Measurements from ENCODE around the gene SLCO2A1.

The SLCO2A1 gene

GRCh38 chr3:133998691-133999241 is 31.0 kb downstream of the SLCO2A1 start:
- H3K36me3 ChIP-seq (ENCODE audit: control insufficient read depth in 4 of 4, insufficient read depth in 4 of 4, low read length in 3 of 4) = no peaks in the 10 kb centered on the region
- CTCF ChIA-PET = no interaction called here
- peaks cover 0 to 6% (median 0%) of the 10 kb centered on the region in 4 experiments for H3K4me1 ChIP-seq (ENCODE audit: control extremely low read depth in 1 of 4, control insufficient read depth in 4 of 4, insufficient read depth in 4 of 4, low read length in 3 of 4)
- no peak overlapping the region for H3K27ac ChIP-seq (ENCODE audit: insufficient read depth in 1 of 2, low read depth in 1 of 2, low read length in 2 of 2, poor library complexity in 1 of 2, severe bottlenecking in 2 of 2)
- H3K4me3 ChIP-seq (ENCODE audit: control insufficient read depth in 1 of 7, extremely low read depth in 1 of 7, insufficient read depth in 4 of 7, low read depth in 2 of 7, low read length in 6 of 7) = no peak overlapping the region
- DNase-seq = no peak
- POLR2A ChIA-PET = no interaction called here
- peaks cover 0 to 2% (median 0%) of the 10 kb centered on the region in 5 experiments for H3K27me3 ChIP-seq (replicated peaks in 2 of 5; ENCODE audit: control insufficient read depth in 4 of 5, insufficient read depth in 5 of 5, low read length in 4 of 5)
- H3K9me3 ChIP-seq (ENCODE audit: control extremely low read depth in 1 of 5, control insufficient read depth in 4 of 5, insufficient read depth in 2 of 5, low read depth in 1 of 5, low read length in 4 of 5) = peaks cover 0 to 2% (median 0%) of the 10 kb centered on the region in 5 experiments
- WGBS (ENCODE audit: insufficient coverage) = 82% methylated on average over 8 of the region's 9 CpGs

- Histone ChIP-seq H3K27ac (ENCODE audit: insufficient read depth in 1 of 2, low read depth in 1 of 2, low read length in 2 of 2, poor library complexity in 1 of 2, severe bottlenecking in 2 of 2) (no peak overlapping the region), H3K36me3 (ENCODE audit: control insufficient read depth in 4 of 4, insufficient read depth in 4 of 4, low read length in 3 of 4) (no peaks in the 10 kb centered on the region), H3K4me3 (ENCODE audit: control insufficient read depth in 1 of 7, extremely low read depth in 1 of 7, insufficient read depth in 4 of 7, low read depth in 2 of 7, low read length in 6 of 7) (no peak overlapping the region), H3K27me3 (replicated peaks in 2 of 5; ENCODE audit: control insufficient read depth in 4 of 5, insufficient read depth in 5 of 5, low read length in 4 of 5) (peaks cover 0 to 2% (median 0%) of the 10 kb centered on the region in 5 experiments), H3K9me3 (ENCODE audit: control extremely low read depth in 1 of 5, control insufficient read depth in 4 of 5, insufficient read depth in 2 of 5, low read depth in 1 of 5, low read length in 4 of 5) (peaks cover 0 to 2% (median 0%) of the 10 kb centered on the region in 5 experiments), H3K4me1 (ENCODE audit: control extremely low read depth in 1 of 4, control insufficient read depth in 4 of 4, insufficient read depth in 4 of 4, low read length in 3 of 4) (peaks cover 0 to 6% (median under 1%) of the 10 kb centered on the region in 4 experiments)
- ChIA-PET CTCF (no interaction called here), POLR2A (no interaction called here)
- 83% methylated on average over 8 of the region's 9 CpGs for WGBS (ENCODE audit: insufficient coverage)
- DNase-seq = no peak
These were observed 31.7 kb downstream of the SLCO2A1 start for GRCh38 chr3:133997871-133998635.

- Histone ChIP-seq H3K4me3 (ENCODE audit: control insufficient read depth in 1 of 7, extremely low read depth in 1 of 7, insufficient read depth in 4 of 7, low read depth in 2 of 7, low read length in 6 of 7) (no peak overlapping the region), H3K27ac (ENCODE audit: insufficient read depth in 1 of 2, low read depth in 1 of 2, low read length in 2 of 2, poor library complexity in 1 of 2, severe bottlenecking in 2 of 2) (no peak overlapping the region), H3K36me3 (ENCODE audit: control insufficient read depth in 4 of 4, insufficient read depth in 4 of 4, low read length in 3 of 4) (no peaks in the 10 kb centered on the region), H3K4me1 (ENCODE audit: control extremely low read depth in 1 of 4, control insufficient read depth in 4 of 4, insufficient read depth in 4 of 4, low read length in 3 of 4) (peaks cover under 1 to 15% (median 4%) of the 10 kb centered on the region in 4 experiments), H3K9me3 (ENCODE audit: control extremely low read depth in 1 of 5, control insufficient read depth in 4 of 5, insufficient read depth in 2 of 5, low read depth in 1 of 5, low read length in 4 of 5) (peaks cover 0 to under 1% (median 0%) of the 10 kb centered on the region in 5 experiments), H3K27me3 (replicated peaks in 2 of 5; ENCODE audit: control insufficient read depth in 4 of 5, insufficient read depth in 5 of 5, low read length in 4 of 5) (peaks cover 0 to 2% (median 0%) of the 10 kb centered on the region in 5 experiments)
- CTCF ChIA-PET = no interaction called here
- POLR2A ChIA-PET = no interaction called here
- DNase-seq = no peak
- 100% methylated on average over 3 of the region's 5 CpGs for WGBS (ENCODE audit: insufficient coverage)
These were observed 32.7 kb downstream of the SLCO2A1 start for GRCh38 chr3:133996996-133997395.

- CTCF ChIA-PET = no interaction called here
- H3K4me3 ChIP-seq (ENCODE audit: control insufficient read depth in 1 of 7, extremely low read depth in 1 of 7, insufficient read depth in 4 of 7, low read depth in 2 of 7, low read length in 6 of 7) = no peak overlapping the region
- POLR2A ChIA-PET = no interaction called here
- H3K27me3 ChIP-seq (replicated peaks in 2 of 5; ENCODE audit: control insufficient read depth in 4 of 5, insufficient read depth in 5 of 5, low read length in 4 of 5) = no peaks in the 10 kb centered on the region
- peaks cover 4 to 23% (median 12%) of the 10 kb centered on the region in 4 experiments for H3K4me1 ChIP-seq (ENCODE audit: control extremely low read depth in 1 of 4, control insufficient read depth in 4 of 4, insufficient read depth in 4 of 4, low read length in 3 of 4)
- no peaks in the 10 kb centered on the region for H3K36me3 ChIP-seq (ENCODE audit: control insufficient read depth in 4 of 4, insufficient read depth in 4 of 4, low read length in 3 of 4)
- DNase-seq = no peak
- H3K9me3 ChIP-seq (ENCODE audit: control extremely low read depth in 1 of 5, control insufficient read depth in 4 of 5, insufficient read depth in 2 of 5, low read depth in 1 of 5, low read length in 4 of 5) = no peaks in the 10 kb centered on the region
- 91% methylated on average over 12 of the region's 12 CpGs for WGBS (ENCODE audit: insufficient coverage)
- H3K27ac ChIP-seq (ENCODE audit: insufficient read depth in 1 of 2, low read depth in 1 of 2, low read length in 2 of 2, poor library complexity in 1 of 2, severe bottlenecking in 2 of 2) = no peak overlapping the region
These were observed 33.5 kb downstream of the SLCO2A1 start for GRCh38 chr3:133996251-133996661.

DNA sequence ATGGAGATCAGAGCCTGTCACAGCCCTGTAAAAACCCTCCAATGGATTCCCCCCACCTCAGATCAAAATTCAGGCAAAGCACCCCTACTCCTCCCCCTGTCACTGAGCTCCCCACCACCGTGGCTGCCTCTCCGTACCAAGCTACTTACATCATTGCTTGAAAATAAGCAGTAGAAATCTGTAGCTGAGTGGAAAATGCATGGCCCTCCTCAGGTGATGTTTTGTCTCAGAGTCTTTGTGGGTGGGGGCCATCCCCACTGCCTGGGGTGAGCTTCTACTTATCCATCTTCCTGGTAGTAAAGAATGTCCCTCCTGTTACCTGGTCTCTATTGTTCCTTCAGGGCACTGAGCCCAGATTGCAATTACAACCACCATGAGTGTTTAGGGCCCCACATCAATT is 34.5 kb downstream of the SLCO2A1 start:
- H3K4me1 ChIP-seq (ENCODE audit: control extremely low read depth in 1 of 4, control insufficient read depth in 4 of 4, insufficient read depth in 4 of 4, low read length in 3 of 4) = peaks cover 7 to 32% (median 21%) of the 10 kb centered on the region in 4 experiments
- H3K27ac ChIP-seq (ENCODE audit: insufficient read depth in 1 of 2, low read depth in 1 of 2, low read length in 2 of 2, poor library complexity in 1 of 2, severe bottlenecking in 2 of 2) = no peak overlapping the region
- no peaks in the 10 kb centered on the region for H3K36me3 ChIP-seq (ENCODE audit: control insufficient read depth in 4 of 4, insufficient read depth in 4 of 4, low read length in 3 of 4)
- H3K4me3 ChIP-seq (ENCODE audit: control insufficient read depth in 1 of 7, extremely low read depth in 1 of 7, insufficient read depth in 4 of 7, low read depth in 2 of 7, low read length in 6 of 7) = no peak overlapping the region
- no peak for DNase-seq
- H3K9me3 ChIP-seq (ENCODE audit: control extremely low read depth in 1 of 5, control insufficient read depth in 4 of 5, insufficient read depth in 2 of 5, low read depth in 1 of 5, low read length in 4 of 5) = no peaks in the 10 kb centered on the region
- ChIA-PET CTCF (no interaction called here), POLR2A (no interaction called here)
- 100% methylated on average over 1 of the region's 2 CpGs for WGBS (ENCODE audit: insufficient coverage)
- no peaks in the 10 kb centered on the region for H3K27me3 ChIP-seq (replicated peaks in 2 of 5; ENCODE audit: control insufficient read depth in 4 of 5, insufficient read depth in 5 of 5, low read length in 4 of 5)

DNA sequence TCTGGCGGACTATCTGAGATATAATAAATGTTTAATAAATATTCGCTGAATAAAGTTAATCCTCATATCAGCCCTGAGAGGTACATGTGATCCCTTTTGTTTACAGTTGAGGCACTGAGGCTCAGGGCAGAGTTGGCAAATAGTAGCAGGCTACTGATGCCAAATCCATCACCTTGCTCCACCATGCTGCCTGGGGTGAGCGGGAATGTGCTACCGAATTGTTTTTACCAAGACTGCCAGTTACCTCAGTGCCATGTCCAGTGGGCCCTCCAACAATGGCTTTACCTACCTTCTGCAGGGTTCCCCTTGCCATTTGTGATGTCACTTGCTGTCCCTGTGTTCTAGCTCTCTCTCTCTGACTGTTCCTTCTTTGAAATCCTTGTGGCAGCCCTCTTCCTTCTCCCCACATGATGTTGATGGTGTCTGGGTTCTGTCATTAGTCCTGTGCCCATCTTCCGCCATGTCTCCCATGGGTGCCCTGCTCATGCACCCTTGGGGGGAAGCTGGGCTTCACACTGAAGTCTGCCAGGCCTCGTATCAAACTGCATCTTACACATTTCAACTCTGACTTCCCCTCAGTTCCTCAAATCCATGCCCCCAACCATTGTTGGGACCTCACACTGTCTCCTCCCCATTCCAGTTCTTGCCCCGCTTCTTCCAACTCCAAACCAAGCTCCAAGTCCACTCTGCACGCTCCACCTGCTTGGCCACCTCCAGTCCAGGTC is 35.4 kb downstream of the SLCO2A1 start:
- POLR2A ChIA-PET = no interaction called here
- DNase-seq = no peak
- 80% methylated on average over 7 of the region's 8 CpGs for WGBS (ENCODE audit: insufficient coverage)

More for the DNA sequence above, 35.4 kb downstream of the SLCO2A1 start:
- H3K27ac ChIP-seq (ENCODE audit: insufficient read depth in 1 of 2, low read depth in 1 of 2, low read length in 2 of 2, poor library complexity in 1 of 2, severe bottlenecking in 2 of 2) = no peak overlapping the region
- H3K27me3 ChIP-seq (replicated peaks in 2 of 5; ENCODE audit: control insufficient read depth in 4 of 5, insufficient read depth in 5 of 5, low read length in 4 of 5) = no peaks in the 10 kb centered on the region
- H3K9me3 ChIP-seq (ENCODE audit: control extremely low read depth in 1 of 5, control insufficient read depth in 4 of 5, insufficient read depth in 2 of 5, low read depth in 1 of 5, low read length in 4 of 5) = no peaks in the 10 kb centered on the region
- no peaks in the 10 kb centered on the region for H3K36me3 ChIP-seq (ENCODE audit: control insufficient read depth in 4 of 4, insufficient read depth in 4 of 4, low read length in 3 of 4)
- CTCF ChIA-PET = interaction anchor here (1.9 kb wide), 1 partner anchor 30 kb away, joined by 4 read pairs; no protein-coding TSS in a partner anchor
- peaks cover 7 to 37% (median 22%) of the 10 kb centered on the region in 4 experiments for H3K4me1 ChIP-seq (ENCODE audit: control extremely low read depth in 1 of 4, control insufficient read depth in 4 of 4, insufficient read depth in 4 of 4, low read length in 3 of 4)
- no peak overlapping the region for H3K4me3 ChIP-seq (ENCODE audit: control insufficient read depth in 1 of 7, extremely low read depth in 1 of 7, insufficient read depth in 4 of 7, low read depth in 2 of 7, low read length in 6 of 7)
